Ovary (tissue), 3 donors: ENCODE data around the gene CMIP.

ENCODE experiments used
- EP300 ChIP-seq: sonication (generic); formaldehyde crosslinking; IDR thresholded peaks from one replicate; pipeline ENCODE4 v1.6.1; 2017; ENCODE audit warnings: antibody characterized with exemption
- TF ChIP-seq, protein P1 (sequence below), 3 donors: fragments of 450-650 bp in 2 of 3; fragments of 200-600 bp in 1 of 3; IDR thresholded peaks; one replicate each; pipeline versions ENCODE4 v1.5.1 to v1.8.0; 2016 to 2022; ENCODE audit warnings: antibody characterized with exemption in 3 of 3, mild to moderate bottlenecking in 1 of 3
- donor health status: DM: no; HTN: no; CAD: no.

DNA sequence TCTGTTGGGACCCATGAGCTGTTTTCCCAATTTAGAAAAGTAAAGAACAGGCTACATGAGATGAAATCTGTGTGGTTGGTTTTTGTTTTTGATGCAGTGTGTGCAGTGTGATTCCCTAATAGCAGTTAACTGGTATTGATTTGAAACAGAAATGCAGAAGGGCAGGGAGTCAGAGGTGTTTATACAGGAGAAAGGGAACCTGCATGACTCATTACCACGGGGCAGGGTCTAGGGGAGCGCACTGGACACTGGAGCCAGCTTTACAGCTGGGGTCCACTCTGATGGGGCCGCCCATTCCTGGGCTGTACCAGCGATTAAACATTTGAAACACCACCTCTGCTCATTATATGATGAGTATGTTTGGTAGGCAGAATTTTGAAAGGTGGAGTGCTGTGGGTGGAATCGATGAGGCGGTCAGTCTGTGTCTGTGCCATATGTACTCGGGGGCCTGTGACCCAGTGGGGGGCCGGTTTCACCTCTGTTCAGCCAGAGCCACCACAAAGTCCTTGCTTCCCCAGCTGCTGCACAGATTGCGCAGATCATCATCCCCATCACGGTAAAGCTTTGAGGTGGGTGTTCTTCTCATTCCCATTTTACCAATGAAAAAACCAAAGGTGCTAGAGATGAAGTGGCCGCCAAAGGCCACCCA is 142.5 kb downstream of the CMIP start:
- TF ChIP-seq, protein P1, sequence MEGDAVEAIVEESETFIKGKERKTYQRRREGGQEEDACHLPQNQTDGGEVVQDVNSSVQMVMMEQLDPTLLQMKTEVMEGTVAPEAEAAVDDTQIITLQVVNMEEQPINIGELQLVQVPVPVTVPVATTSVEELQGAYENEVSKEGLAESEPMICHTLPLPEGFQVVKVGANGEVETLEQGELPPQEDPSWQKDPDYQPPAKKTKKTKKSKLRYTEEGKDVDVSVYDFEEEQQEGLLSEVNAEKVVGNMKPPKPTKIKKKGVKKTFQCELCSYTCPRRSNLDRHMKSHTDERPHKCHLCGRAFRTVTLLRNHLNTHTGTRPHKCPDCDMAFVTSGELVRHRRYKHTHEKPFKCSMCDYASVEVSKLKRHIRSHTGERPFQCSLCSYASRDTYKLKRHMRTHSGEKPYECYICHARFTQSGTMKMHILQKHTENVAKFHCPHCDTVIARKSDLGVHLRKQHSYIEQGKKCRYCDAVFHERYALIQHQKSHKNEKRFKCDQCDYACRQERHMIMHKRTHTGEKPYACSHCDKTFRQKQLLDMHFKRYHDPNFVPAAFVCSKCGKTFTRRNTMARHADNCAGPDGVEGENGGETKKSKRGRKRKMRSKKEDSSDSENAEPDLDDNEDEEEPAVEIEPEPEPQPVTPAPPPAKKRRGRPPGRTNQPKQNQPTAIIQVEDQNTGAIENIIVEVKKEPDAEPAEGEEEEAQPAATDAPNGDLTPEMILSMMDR (IDR thresholded peaks at IDR 0.05) = no peak
- no peak for TF ChIP-seq EP300
